GM23248 (cell line): Measurements from ENCODE around the gene SMAD4. TPM values are rescaled to one million over a fixed set of nuclear protein-coding genes. Genes with fewer than 3 reads are reported as not detected.

Experiments used
- DNase-seq: peaks from one replicate; pipeline ENCODE4 v3.0.0-alpha.2; 2015
- H2AFZ ChIP-seq: fragments of 200-600 bp; sonication (generic); 2 replicates; pipeline ENCODE4 v1.6.1; 2016; ENCODE audit warnings: antibody characterized with exemption
- H3F3A ChIP-seq: fragments of 200-600 bp; sonication (generic); 2 replicates; pipeline ENCODE4 v1.6.1; 2016; ENCODE audit warnings: mild to moderate bottlenecking, antibody characterized with exemption, mixed run types; ENCODE audit not compliant: insufficient read depth
- H3K27ac ChIP-seq: fragments of 200-600 bp; sonication (generic); 2 replicates; pipeline ENCODE4 v1.5.1; 2016; ENCODE audit warnings: mild to moderate bottlenecking
- H3K27me3 ChIP-seq: fragments of 200-600 bp; sonication (generic); replicated peaks from 2 replicates; pipeline ENCODE4 v1.6.1; 2016; ENCODE audit warnings: mild to moderate bottlenecking; ENCODE audit not compliant: insufficient read depth
- H3K36me3 ChIP-seq: fragments of 200-600 bp; sonication (generic); 2 replicates; pipeline ENCODE4 v1.6.1; 2016; ENCODE audit warnings: low read depth, mild to moderate bottlenecking
- H3K4me1 ChIP-seq: fragments of 200-600 bp; sonication (generic); 2 replicates; pipeline ENCODE4 v1.6.1; 2016; ENCODE audit warnings: mild to moderate bottlenecking; ENCODE audit not compliant: insufficient read depth
- H3K4me2 ChIP-seq: fragments of 200-600 bp; sonication (generic); one replicate; pipeline ENCODE4 v1.6.1; 2016; ENCODE audit warnings: mild to moderate bottlenecking; ENCODE audit not compliant: unreplicated experiment
- H3K4me3 ChIP-seq: fragments of 200-600 bp; sonication (generic); 2 replicates; pipeline ENCODE4 v1.5.1; 2016; ENCODE audit warnings: mild to moderate bottlenecking
- H3K79me2 ChIP-seq: fragments of 200-600 bp; sonication (generic); 2 replicates; pipeline ENCODE4 v1.6.1; 2016; ENCODE audit warnings: mild to moderate bottlenecking; ENCODE audit not compliant: insufficient read depth
- H3K9ac ChIP-seq: fragments of 200-600 bp; sonication (generic); 2 replicates; pipeline ENCODE4 v1.6.1; 2016; ENCODE audit warnings: mild to moderate bottlenecking
- H3K9me2 ChIP-seq: fragments of 200-600 bp; sonication (generic); 2 replicates; pipeline ENCODE4 v1.6.1; 2016; ENCODE audit warnings: mixed run types, mild to moderate bottlenecking, moderate library complexity; ENCODE audit not compliant: insufficient read depth
- H3K9me3 ChIP-seq: fragments of 200-600 bp; sonication (generic); one replicate; pipeline ENCODE4 v1.6.1; 2017; ENCODE audit warnings: low read depth
- H4K20me1 ChIP-seq: fragments of 200-600 bp; sonication (generic); 2 replicates; pipeline ENCODE4 v1.6.0; 2016; ENCODE audit not compliant: insufficient read depth
- EZH2 ChIP-seq: fragments of 200-600 bp; sonication (generic); IDR thresholded peaks from 2 replicates; pipeline ENCODE4 v1.6.1; 2018; ENCODE audit warnings: antibody characterized with exemption, mild to moderate bottlenecking; ENCODE audit not compliant: insufficient read depth, poor library complexity, severe bottlenecking
- EZH2phosphoT487 ChIP-seq: fragments of 200-600 bp; sonication (generic); IDR thresholded peaks from 2 replicates; pipeline ENCODE4 v1.6.1; 2018; ENCODE audit warnings: antibody characterized with exemption, moderate library complexity, mild to moderate bottlenecking, low read depth; ENCODE audit not compliant: insufficient read depth
- WGBS, 2 experiments: methylation state at CpG; one replicate each; pipeline ENCODE4 v1.1.6; 2015 to 2017; ENCODE audit warnings: low lambda C conversion rate in 2 of 2, low coverage in 1 of 2; ENCODE audit errors: missing lambda C conversion rate in 2 of 2; 5-methylcytosine and 5-hydroxymethylcytosine counted together
- in situ Hi-C: fragments of 300-500 bp; cut with MboI; formaldehyde crosslinking; loops from 2 replicates; pipeline ENCODE4 v1.15.0; 2020
- polyA plus RNA-seq: library from polyadenylated mRNA; unstranded; fragments of >200 nt; fragmentation: Nextera tagmentation; extraction: Ambion mirVana; gene quantifications from 2 replicates; pipeline ENCODE4 v1.2.1, GENCODE V29; 2016
- total RNA-seq: library from RNA; depleted of rRNA; stranded (reverse); fragments of >200 nt; shearing (Covaris generic); gene quantifications from 2 replicates; pipeline ENCODE4 v1.2.3, GENCODE V29; 2014

SMAD4 gene
- total and polyA plus RNA-seq, 2 experiments from 2014 or later: 39.6 to 90.4 TPM

DNA sequence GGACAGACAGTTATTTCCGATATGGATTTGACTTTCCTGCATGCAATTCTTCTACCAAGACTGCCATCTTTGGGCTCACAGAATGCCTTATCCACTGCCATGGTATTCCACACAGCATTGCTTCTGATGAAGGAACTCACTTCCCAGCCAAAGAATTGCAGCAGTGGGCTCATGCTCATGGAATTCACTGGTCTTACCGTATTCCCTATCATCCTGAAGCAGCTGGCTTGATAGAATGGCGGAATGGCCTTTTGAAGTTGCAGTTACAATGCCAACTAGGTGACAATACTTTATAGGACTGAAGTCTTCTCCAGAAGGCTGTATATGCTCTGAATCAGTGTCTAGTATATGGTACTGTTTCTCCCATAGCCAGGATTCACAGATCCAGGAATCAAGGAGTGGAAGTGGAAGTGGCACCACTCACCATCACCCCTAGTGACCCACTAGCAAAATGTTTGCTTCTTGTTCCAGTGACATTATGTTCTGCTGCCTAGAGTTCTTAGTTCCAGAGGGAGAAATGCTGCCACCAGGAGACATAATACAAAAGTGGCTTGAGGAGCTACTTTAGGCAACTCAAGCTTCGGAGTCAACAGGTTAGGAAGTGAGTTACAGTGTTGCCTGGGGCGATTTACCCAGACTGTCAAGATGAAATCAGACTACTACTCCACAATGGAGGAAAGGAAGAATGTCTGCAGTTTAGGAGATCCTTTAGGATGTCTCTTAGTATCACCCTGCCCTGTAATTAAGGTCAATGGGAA lies 23.8 kb upstream of the SMAD4 start:
- Histone ChIP-seq H2AFZ (no peak overlapping the region), H3F3A (no peaks in the 10 kb centered on the region), H3K79me2 (no peaks in the 10 kb centered on the region), H3K4me1 (no peaks in the 10 kb centered on the region), H3K4me2 (no peak overlapping the region), H3K36me3 (no peaks in the 10 kb centered on the region), H4K20me1 (no peaks in the 10 kb centered on the region), H3K9ac (no peak overlapping the region), H3K9me2 (no peaks in the 10 kb centered on the region), H3K27ac (no peak overlapping the region), H3K27me3 (no peaks in the 10 kb centered on the region), H3K4me3 (no peak overlapping the region), H3K9me3 (no peaks in the 10 kb centered on the region)
- TF ChIP-seq EZH2 (no peak), EZH2phosphoT487 (no peak)
- in situ Hi-C loops: no loop called here
- DNase-seq: no peak
- 85 to 88% methylated on average over 5 of the region's 5 CpGs for WGBS, 2 experiments

DNA sequence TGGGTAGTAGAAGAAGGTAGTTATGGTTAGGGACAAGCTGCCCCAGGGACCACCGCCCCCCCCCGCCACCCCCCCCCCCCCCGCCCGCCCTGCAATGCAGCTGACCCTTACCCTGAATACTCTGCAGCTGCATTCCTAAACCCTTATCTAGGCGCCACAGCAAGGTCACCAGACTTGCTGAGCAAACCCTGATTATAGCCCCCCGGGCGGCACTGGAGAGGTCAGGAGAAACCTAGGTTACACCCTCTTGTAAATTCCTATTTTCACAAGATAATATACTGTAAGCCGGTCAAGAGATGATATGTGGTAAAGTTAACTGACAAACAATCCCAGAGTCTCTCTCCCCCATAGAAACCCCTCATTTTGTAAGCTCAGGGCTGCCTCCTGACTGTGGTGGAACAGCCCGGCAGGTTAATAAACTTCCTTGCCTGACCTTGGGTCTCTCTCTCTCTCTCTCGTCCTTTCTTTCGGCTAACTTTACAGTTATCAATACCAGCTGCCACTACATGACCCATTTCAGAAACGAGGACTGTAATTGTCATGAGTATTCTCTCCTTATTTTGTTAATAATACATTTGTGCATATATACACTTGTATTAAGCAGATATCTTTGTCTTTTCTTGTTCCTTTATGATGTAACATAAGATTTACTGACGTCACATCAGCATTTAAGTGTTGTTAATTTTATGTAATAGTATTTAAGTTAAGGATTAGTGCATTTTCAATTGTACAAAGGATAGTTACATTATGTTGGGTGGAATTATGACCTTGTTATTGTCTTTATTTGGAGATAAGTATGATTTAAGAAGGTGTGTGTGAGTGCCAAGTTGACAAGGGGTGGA lies 22.8 kb upstream of the SMAD4 start:
- in situ Hi-C loops: no loop called here
- WGBS, 2 experiments: 57 to 64% methylated on average over 9 to 13 of the region's 13 CpGs
- no peaks in the 10 kb centered on the region for H4K20me1 ChIP-seq

DNA sequence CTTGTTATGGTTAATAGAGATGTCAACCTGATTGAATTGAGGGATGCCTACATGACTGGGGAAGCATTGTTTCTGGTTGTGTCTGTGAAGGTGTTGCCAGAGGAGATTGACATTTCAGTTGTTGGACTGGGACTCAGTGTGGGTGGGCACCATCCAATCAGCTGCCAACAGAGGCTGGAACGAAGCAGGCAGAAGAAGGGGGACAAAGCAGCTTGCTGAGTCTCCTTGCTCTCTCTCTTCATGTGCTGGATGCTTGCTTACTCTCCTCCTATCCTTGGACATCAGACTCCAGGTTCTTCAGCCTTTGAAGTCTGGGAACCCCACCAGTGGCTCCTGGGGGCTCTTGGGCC lies 22.2 kb upstream of the SMAD4 start:
- DNase-seq: no peak
- no peaks in the 10 kb centered on the region for H3F3A ChIP-seq
- H4K20me1 ChIP-seq: no peaks in the 10 kb centered on the region
- H3K27me3 ChIP-seq: no peaks in the 10 kb centered on the region
- no peaks in the 10 kb centered on the region for H3K9me3 ChIP-seq
- no peak overlapping the region for H3K9ac ChIP-seq
- no peaks in the 10 kb centered on the region for H3K79me2 ChIP-seq
- H3K4me3 ChIP-seq: no peak overlapping the region
- no peaks in the 10 kb centered on the region for H3K36me3 ChIP-seq
- no peak overlapping the region for H2AFZ ChIP-seq
- in situ Hi-C loops: no loop called here
- no peaks in the 10 kb centered on the region for H3K4me1 ChIP-seq
- no peak overlapping the region for H3K4me2 ChIP-seq
- H3K9me2 ChIP-seq: no peaks in the 10 kb centered on the region
- 17 to 18% methylated on average over 1 of the region's 1 CpG for WGBS, 2 experiments
- no peak for TF ChIP-seq EZH2
- no peak for TF ChIP-seq EZH2phosphoT487
- no peak overlapping the region for H3K27ac ChIP-seq

More for the DNA sequence above, 22.8 kb upstream of the SMAD4 start:
- no peaks in the 10 kb centered on the region for H3K27me3 ChIP-seq
- H3K4me2 ChIP-seq: no peak overlapping the region
- no peak overlapping the region for H3K9ac ChIP-seq
- H3K9me3 ChIP-seq: no peaks in the 10 kb centered on the region
- no peaks in the 10 kb centered on the region for H3K79me2 ChIP-seq
- H3K4me3 ChIP-seq: no peak overlapping the region
- DNase-seq: no peak
- H3K9me2 ChIP-seq: no peaks in the 10 kb centered on the region
- TF ChIP-seq EZH2phosphoT487: no peak
- TF ChIP-seq EZH2: no peak
- no peak overlapping the region for H3K27ac ChIP-seq
- no peaks in the 10 kb centered on the region for H3K36me3 ChIP-seq
- H3K4me1 ChIP-seq: no peaks in the 10 kb centered on the region
- no peak overlapping the region for H2AFZ ChIP-seq
- no peaks in the 10 kb centered on the region for H3F3A ChIP-seq

DNA sequence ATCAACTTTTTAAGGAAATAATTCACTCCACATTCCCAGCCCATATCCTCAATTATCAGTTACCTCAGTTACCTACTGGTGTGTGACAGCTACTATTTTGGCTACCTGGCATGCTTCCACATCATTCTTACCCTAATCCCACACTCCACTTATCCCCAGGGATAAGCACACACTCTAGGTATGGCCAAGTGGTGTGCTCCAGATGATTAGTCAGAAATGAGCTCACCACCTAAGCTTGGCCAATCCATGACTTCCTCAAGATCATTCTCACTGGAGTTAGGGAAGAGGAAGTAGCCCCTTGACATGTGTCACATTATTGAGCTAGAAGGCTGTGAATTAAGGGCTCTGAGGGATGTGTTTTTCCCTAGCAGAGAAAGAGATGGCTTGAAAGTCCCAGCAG lies 20.9 kb upstream of the SMAD4 start:
- Histone ChIP-seq H3K4me2 (no peak overlapping the region), H4K20me1 (no peaks in the 10 kb centered on the region), H3K9ac (no peak overlapping the region), H3K27me3 (no peaks in the 10 kb centered on the region), H3K27ac (no peak overlapping the region), H3K4me1 (no peaks in the 10 kb centered on the region), H3K9me2 (no peaks in the 10 kb centered on the region), H3F3A (no peaks in the 10 kb centered on the region), H2AFZ (no peak overlapping the region), H3K4me3 (no peak overlapping the region), H3K9me3 (no peaks in the 10 kb centered on the region), H3K79me2 (no peaks in the 10 kb centered on the region), H3K36me3 (no peaks in the 10 kb centered on the region)
- peak; percentile 35 for DNase-seq
- in situ Hi-C loops: no loop called here
- TF ChIP-seq EZH2: no peak
- TF ChIP-seq EZH2phosphoT487: no peak
